CD14-positive monocyte (primary cell): ENCODE results near the gene TRABD2B. TPM values are rescaled to one million over a fixed set of nuclear protein-coding genes. Genes with fewer than 3 reads are reported as not detected.

Experiments used
- DNase-seq, 3 donors: peaks; one replicate each; pipeline ENCODE4 v3.0.0-alpha.2; 2011 to 2022
- H2AFZ ChIP-seq: 2 replicates; pipeline ENCODE4 v1.6.0; 2012; ENCODE audit warnings: mild to moderate bottlenecking, low read depth, low read length, inconsistent platforms; ENCODE audit not compliant: insufficient read depth, poor library complexity, severe bottlenecking
- H3K27ac ChIP-seq, 2 donors: 1 replicate in 1 of 2; 2 replicates in 1 of 2; pipeline ENCODE4 v1.5.1; 2012 to 2013; ENCODE audit warnings: low read length in 2 of 2, control low read depth in 1 of 2, inconsistent platforms in 1 of 2, low read depth in 1 of 2, mild to moderate bottlenecking in 1 of 2
- H3K27me3 ChIP-seq, 2 donors: one replicate each; pipeline versions ENCODE4 v1.6.0 to v1.6.1; 2011 to 2013; ENCODE audit warnings: low read length in 2 of 2; ENCODE audit not compliant: control insufficient read depth in 2 of 2, insufficient read depth in 2 of 2
- H3K36me3 ChIP-seq, 2 donors: replicated peaks in 1 of 2; 1 replicate in 1 of 2; 2 replicates in 1 of 2; pipeline versions ENCODE4 v1.5.1 to v1.6.1; 2012 to 2013; ENCODE audit warnings: low read length in 2 of 2, control low read depth in 1 of 2, inconsistent platforms in 1 of 2, mild to moderate bottlenecking in 1 of 2; ENCODE audit not compliant: insufficient read depth in 2 of 2, control insufficient read depth in 1 of 2
- H3K4me1 ChIP-seq, 2 donors: 1 replicate in 1 of 2; 2 replicates in 1 of 2; pipeline versions ENCODE4 v1.5.1 to v1.6.1; 2012 to 2013; ENCODE audit warnings: low read length in 2 of 2, control low read depth in 1 of 2, inconsistent platforms in 1 of 2, mild to moderate bottlenecking in 1 of 2, moderate library complexity in 1 of 2; ENCODE audit not compliant: insufficient read depth in 2 of 2, control insufficient read depth in 1 of 2
- H3K4me2 ChIP-seq: replicated peaks from 2 replicates; pipeline ENCODE3; 2012; ENCODE audit warnings: low read length, moderate library complexity, mild to moderate bottlenecking; ENCODE audit not compliant: poor library complexity, severe bottlenecking; ENCODE audit errors: extremely low read depth
- H3K4me3 ChIP-seq, 3 experiments: fragments of 200-600 bp in 1 of 3; sonication (generic) in 1 of 3; replicated peaks in 1 of 3; 1 replicate in 2 of 3; 2 replicates in 1 of 3; pipeline ENCODE4 v1.5.1; 2011 to 2013; ENCODE audit warnings: low read length in 3 of 3, mild to moderate bottlenecking in 3 of 3, control low read depth in 2 of 3, low read depth in 2 of 3, inconsistent platforms in 1 of 3, moderate library complexity in 1 of 3
- H3K79me2 ChIP-seq: 2 replicates; pipeline ENCODE4 v1.6.0; 2012; ENCODE audit warnings: mild to moderate bottlenecking, control low read depth, inconsistent platforms, low read length, moderate library complexity; ENCODE audit not compliant: insufficient read depth
- H3K9ac ChIP-seq: 2 replicates; pipeline ENCODE4 v1.6.0; 2017; ENCODE audit warnings: low read length, mild to moderate bottlenecking; ENCODE audit not compliant: insufficient read depth, poor library complexity, severe bottlenecking
- H3K9me3 ChIP-seq, 2 donors: replicated peaks in 1 of 2; 1 replicate in 1 of 2; 2 replicates in 1 of 2; pipeline versions ENCODE4 v1.5.1 to v1.6.1; 2012 to 2013; ENCODE audit warnings: low read length in 2 of 2, control low read depth in 1 of 2; ENCODE audit not compliant: control insufficient read depth in 1 of 2, insufficient read depth in 1 of 2
- H4K20me1 ChIP-seq: 2 replicates; pipeline ENCODE4 v1.6.0; 2012; ENCODE audit warnings: mild to moderate bottlenecking, low read length, control low read depth, moderate library complexity; ENCODE audit not compliant: insufficient read depth
- H3K27ac Mint-ChIP-seq, 7 donors: one replicate each; pipeline ENCODE4 v1.8.0; 2020; ENCODE audit warnings: mild to moderate bottlenecking in 7 of 7, mixed read lengths in 7 of 7, moderate library complexity in 6 of 7, inconsistent platforms in 2 of 7
- H3K27me3 Mint-ChIP-seq, 3 donors: one replicate each; pipeline ENCODE4 v1.8.0; 2021 to 2022; ENCODE audit warnings: low read depth in 3 of 3, mild to moderate bottlenecking in 3 of 3, mixed read lengths in 3 of 3, moderate library complexity in 3 of 3, inconsistent platforms in 1 of 3
- H3K36me3 Mint-ChIP-seq, 2 donors: one replicate each; pipeline ENCODE4 v1.8.0; 2020; ENCODE audit warnings: mixed read lengths in 2 of 2, inconsistent platforms in 1 of 2, mild to moderate bottlenecking in 1 of 2
- H3K4me1 Mint-ChIP-seq: one replicate; pipeline ENCODE4 v1.8.0; 2020; ENCODE audit warnings: mild to moderate bottlenecking, mixed read lengths
- H3K4me3 Mint-ChIP-seq, 2 donors: one replicate each; pipeline ENCODE4 v1.8.0; 2020; ENCODE audit warnings: mild to moderate bottlenecking in 2 of 2, mixed read lengths in 2 of 2, moderate library complexity in 1 of 2
- H3K9me3 Mint-ChIP-seq, 7 donors: one replicate each; pipeline ENCODE4 v1.8.0; 2020 to 2022; ENCODE audit warnings: mixed read lengths in 7 of 7, mild to moderate bottlenecking in 6 of 7, moderate library complexity in 6 of 7, inconsistent platforms in 2 of 7
- WGBS: methylation state at CpG from one replicate; pipeline ENCODE4 v1.1.5; 2013; ENCODE audit warnings: missing lambda C conversion rate; ENCODE audit not compliant: insufficient coverage; 5-methylcytosine and 5-hydroxymethylcytosine counted together
- intact Hi-C, 2 donors: fragments of 100-400 bp; cut with micrococcal nuclease; formaldehyde crosslinking; loops; one replicate each; pipeline versions ENCODE4 v1.15.0 to v1.15.1; 2023
- polyA plus RNA-seq, 3 donors: library from polyadenylated mRNA; depleted of rRNA in 1 of 3; unstranded in 2 of 3; stranded (reverse) in 1 of 3; fragments of 300-500 nt in 2 of 3; fragments of >200 nt in 1 of 3; fragmentation: Illumina TruSeq in 2 of 3; gene quantifications; 1 replicate in 2 of 3; 2 replicates in 1 of 3; pipeline ENCODE4 v1.2.3, GENCODE V29; 2012 to 2021
- TF ChIP-seq, protein P1 (sequence below): fragments of 200-600 bp; IDR thresholded peaks from one replicate; pipeline ENCODE4 v1.8.0; 2022; ENCODE audit warnings: antibody characterized with exemption, mild to moderate bottlenecking

Gene TRABD2B
- polyA plus RNA-seq, 3 donors = not detected

DNA sequence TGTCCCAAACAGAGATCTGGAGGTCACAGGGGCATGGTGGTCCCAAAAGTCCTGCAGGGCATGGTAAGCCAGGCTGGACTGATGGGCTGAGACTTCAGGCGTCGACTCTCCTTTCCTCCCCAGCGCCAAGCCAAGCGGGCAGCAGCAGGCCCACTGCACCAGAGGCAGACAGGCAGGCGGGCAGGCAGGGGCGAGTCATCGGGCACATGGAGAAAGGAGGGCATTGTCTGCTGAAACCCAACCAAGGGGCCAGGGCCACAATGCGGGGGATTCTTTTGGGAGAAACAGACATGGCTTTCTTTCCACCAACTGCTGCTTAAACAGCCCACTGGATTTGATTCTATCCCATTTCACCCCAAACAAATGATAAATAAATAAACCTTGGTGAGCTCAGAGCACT, 46.2 kb downstream of the TRABD2B start:
- no peaks in the 10 kb centered on the region for H3K4me1 Mint-ChIP-seq
- no peaks in the 10 kb centered on the region for H3K36me3 Mint-ChIP-seq
- Histone ChIP-seq H3K79me2 (no peaks in the 10 kb centered on the region), H3K4me1 (no peaks in the 10 kb centered on the region), H3K27ac (no peak overlapping the region), H3K27me3 (no peaks in the 10 kb centered on the region), H3K4me2 (no peak overlapping the region), H4K20me1 (no peaks in the 10 kb centered on the region), H3K36me3 (no peaks in the 10 kb centered on the region), H3K9me3 (peaks cover 0 to 3% of the 10 kb centered on the region in 2 donors), H2AFZ (no peak overlapping the region), H3K9ac (no peak overlapping the region), H3K4me3 (no peak overlapping the region)
- no peak overlapping the region for H3K27ac Mint-ChIP-seq
- H3K27me3 Mint-ChIP-seq = peaks cover 2 to 9% (median 4%) of the 10 kb centered on the region in 3 donors
- TF ChIP-seq, protein P1, sequence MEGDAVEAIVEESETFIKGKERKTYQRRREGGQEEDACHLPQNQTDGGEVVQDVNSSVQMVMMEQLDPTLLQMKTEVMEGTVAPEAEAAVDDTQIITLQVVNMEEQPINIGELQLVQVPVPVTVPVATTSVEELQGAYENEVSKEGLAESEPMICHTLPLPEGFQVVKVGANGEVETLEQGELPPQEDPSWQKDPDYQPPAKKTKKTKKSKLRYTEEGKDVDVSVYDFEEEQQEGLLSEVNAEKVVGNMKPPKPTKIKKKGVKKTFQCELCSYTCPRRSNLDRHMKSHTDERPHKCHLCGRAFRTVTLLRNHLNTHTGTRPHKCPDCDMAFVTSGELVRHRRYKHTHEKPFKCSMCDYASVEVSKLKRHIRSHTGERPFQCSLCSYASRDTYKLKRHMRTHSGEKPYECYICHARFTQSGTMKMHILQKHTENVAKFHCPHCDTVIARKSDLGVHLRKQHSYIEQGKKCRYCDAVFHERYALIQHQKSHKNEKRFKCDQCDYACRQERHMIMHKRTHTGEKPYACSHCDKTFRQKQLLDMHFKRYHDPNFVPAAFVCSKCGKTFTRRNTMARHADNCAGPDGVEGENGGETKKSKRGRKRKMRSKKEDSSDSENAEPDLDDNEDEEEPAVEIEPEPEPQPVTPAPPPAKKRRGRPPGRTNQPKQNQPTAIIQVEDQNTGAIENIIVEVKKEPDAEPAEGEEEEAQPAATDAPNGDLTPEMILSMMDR = no peak
- intact Hi-C loops = no loop called here
- DNase-seq = no peak
- peaks cover 0 to 6% (median 4%) of the 10 kb centered on the region in 7 donors for H3K9me3 Mint-ChIP-seq
- WGBS = 100% methylated on average over 7 of the region's 8 CpGs
- H3K4me3 Mint-ChIP-seq = no peak overlapping the region

DNA sequence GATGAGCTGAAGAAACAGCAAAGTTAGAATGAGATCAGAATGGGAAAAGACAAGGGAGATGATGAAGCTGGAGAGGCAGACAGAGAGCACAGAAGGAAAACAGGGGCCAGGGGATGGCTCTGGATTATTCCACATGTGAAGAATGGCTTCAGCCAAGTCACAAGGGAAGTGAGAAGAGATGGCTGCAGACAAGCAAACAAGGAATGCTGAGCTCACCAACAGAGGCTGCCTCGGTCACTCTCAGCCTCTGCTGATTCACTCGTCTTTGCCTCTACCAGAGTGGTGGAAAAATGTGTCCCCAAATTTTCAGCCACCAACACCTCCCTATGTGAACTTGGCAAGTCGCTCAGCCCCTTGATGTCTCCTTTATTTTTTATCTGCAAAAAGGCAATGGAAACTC, 46.7 kb downstream of the TRABD2B start:
- H4K20me1 ChIP-seq = no peaks in the 10 kb centered on the region
- TF ChIP-seq, protein P1 = no peak
- H3K9me3 ChIP-seq = no peaks in the 10 kb centered on the region
- H3K27ac ChIP-seq = no peak overlapping the region
- H3K9ac ChIP-seq = no peak overlapping the region
- no peaks in the 10 kb centered on the region for H3K36me3 ChIP-seq
- Mint-ChIP-seq H3K4me3 (no peak overlapping the region), H3K36me3 (no peaks in the 10 kb centered on the region), H3K4me1 (no peaks in the 10 kb centered on the region), H3K27ac (no peak overlapping the region), H3K9me3 (peaks cover 0 to 4% (median 2%) of the 10 kb centered on the region in 7 donors), H3K27me3 (peaks cover 2 to 9% (median 4%) of the 10 kb centered on the region in 3 donors)
- no peaks in the 10 kb centered on the region for H3K79me2 ChIP-seq
- no peak overlapping the region for H3K4me3 ChIP-seq
- H2AFZ ChIP-seq = no peak overlapping the region
- 80% methylated on average over 1 of the region's 3 CpGs for WGBS
- no peaks in the 10 kb centered on the region for H3K4me1 ChIP-seq
- DNase-seq = no peak
- intact Hi-C loops = no loop called here
- H3K27me3 ChIP-seq = no peaks in the 10 kb centered on the region
- H3K4me2 ChIP-seq = no peak overlapping the region
